HG02885 (cell line): ENCODE measurements around the gene PTPN2.
A peak's percentile ranks its signal among the peaks of the same experiment; 100 is the strongest.
"Not testable (repeated sequence)": the region's sequence is repeated elsewhere in the genome, so short reads cannot be mapped to it uniquely, and the experiment has no call there.

Source experiments
- ATAC-seq: cut with Tn5 transposase; IDR thresholded peaks from one replicate; pipeline ENCODE4 v1.9.1; 2021; ENCODE audit warnings: mild to moderate bottlenecking; ENCODE audit not compliant: unreplicated experiment, poor library complexity

The PTPN2 gene

GRCh38 chr18:12883684-12884405 is at the start of gene PTPN2:
Gene PTPN2, minus strand, starts transcription at chr18:12884237. Its CDS starts 96 bp downstream, at chr18:12884141.
- peak; percentile 74 for ATAC-seq

GRCh38 chr18:12933327-12933726 is 49.3 kb upstream of the PTPN2 start:
- ATAC-seq, result no peak

- ATAC-seq, result no peak
Measured at GRCh38 chr18:12930908-12931307, 46.9 kb upstream of the PTPN2 start.

- ATAC-seq, result no peak
Measured at GRCh38 chr18:12930376-12930775, 46.3 kb upstream of the PTPN2 start.

- ATAC-seq, result no peak
Measured at GRCh38 chr18:12929477-12930083, 45.5 kb upstream of the PTPN2 start.

GRCh38 chr18:12928641-12929040 is 44.6 kb upstream of the PTPN2 start:
- ATAC-seq, result no peak

GRCh38 chr18:12928206-12928605 is 44.2 kb upstream of the PTPN2 start:
- ATAC-seq, result no peak

GRCh38 chr18:12924616-12925015 is 40.6 kb upstream of the PTPN2 start:
- ATAC-seq, result no peak

- ATAC-seq, result no peak
Measured at GRCh38 chr18:12922266-12922665, 38.2 kb upstream of the PTPN2 start.

- ATAC-seq, result peak; percentile 91
Measured at GRCh38 chr18:12921178-12921577, 37.1 kb upstream of the PTPN2 start.

GRCh38 chr18:12911929-12912703 is 28.1 kb upstream of the PTPN2 start:
- ATAC-seq, result no peak

GRCh38 chr18:12911025-12911928 is 27.2 kb upstream of the PTPN2 start:
- ATAC-seq, result peak; percentile 45

GRCh38 chr18:12908706-12909105 is 24.7 kb upstream of the PTPN2 start:
- ATAC-seq, result no peak

GRCh38 chr18:12907258-12907925 is 23.4 kb upstream of the PTPN2 start:
- no peak for ATAC-seq

GRCh38 chr18:12906773-12907172 is 22.7 kb upstream of the PTPN2 start:
- no peak for ATAC-seq

- ATAC-seq, result no peak
Measured at GRCh38 chr18:12906119-12906518, 22.1 kb upstream of the PTPN2 start.

- no peak for ATAC-seq
Measured at GRCh38 chr18:12904012-12904516, 20.0 kb upstream of the PTPN2 start.

GRCh38 chr18:12901208-12901607 is 17.2 kb upstream of the PTPN2 start:
- not testable (repeated sequence) for ATAC-seq

- ATAC-seq, result not testable (repeated sequence)
Measured at GRCh38 chr18:12896784-12897333, 12.8 kb upstream of the PTPN2 start.
